ENCODE measurements around the gene LGR6. TPM values are rescaled to one million over a fixed set of nuclear protein-coding genes. Genes with fewer than 3 reads are reported as not detected.
A peak's percentile ranks its signal among the peaks of the same experiment; 100 is the strongest.

Gene LGR6
- total and polyA plus RNA-seq, 7 experiments from 2014 or later: 0.16 to 5.8 (median 0.33) TPM; not detected in 1

DNA sequence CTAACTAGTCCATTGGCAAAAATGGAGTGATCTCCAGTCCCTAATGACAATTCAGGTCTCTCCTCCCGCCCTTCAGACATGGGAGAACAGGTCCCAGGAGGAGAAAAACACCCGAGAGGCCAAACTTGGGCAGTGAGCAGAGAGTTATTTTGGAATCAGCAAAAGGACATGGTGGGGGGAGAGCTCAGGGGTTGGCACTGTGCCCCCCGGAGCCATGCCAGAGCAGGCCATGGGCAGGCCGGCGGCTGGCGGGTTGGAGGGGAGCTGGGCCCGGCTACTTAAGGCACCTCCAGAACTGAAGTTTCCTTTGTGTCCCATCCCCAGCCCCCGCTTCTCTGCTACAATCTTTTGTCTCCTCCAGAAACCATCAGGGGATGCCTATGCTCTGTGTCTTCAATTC lies 7.1 kb downstream of the LGR6 start:
- H3K36me3 Mint-ChIP-seq: no peaks in the 10 kb centered on the region
- CTCF ChIA-PET: interaction anchor here (0.6 to 2.0 kb wide), 3 partner anchors 16 to 102 kb away, joined by 3 to 5 read pairs (median 3); partner anchors contain the start of gene PTPN7
- intact Hi-C loops (cut with micrococcal nuclease): no loop called here
- no peaks in the 10 kb centered on the region for H3K9me3 Mint-ChIP-seq
- H3K4me1 ChIP-seq (ENCODE audit: control insufficient read depth in 2 of 2, insufficient read depth in 2 of 2, low read length in 2 of 2): peaks cover 6 to 59% of the 10 kb centered on the region in 2 donors
- no peak overlapping the region for H3K27ac Mint-ChIP-seq
- peaks cover 9 to 59% (median 31%) of the 10 kb centered on the region in 7 donors for H3K4me1 Mint-ChIP-seq
- H3K27me3 Mint-ChIP-seq: peaks cover 1 to 32% (median 5%) of the 10 kb centered on the region in 5 donors
- ATAC-seq (no peak), DNase-seq (no peak)
- no peak overlapping the region for H3K4me3 ChIP-seq (ENCODE audit: low read length)
- H3K4me3 Mint-ChIP-seq: peak overlapping the region in 1 of 10 donors; percentile 17
- H3K36me3 ChIP-seq (ENCODE audit: control insufficient read depth in 2 of 3, insufficient read depth in 3 of 3, low read length in 3 of 3): no peaks in the 10 kb centered on the region
- no peak overlapping the region for H3K27ac ChIP-seq (ENCODE audit: low read depth, low read length)
- POLR2A ChIA-PET: no interaction called here
- no peaks in the 10 kb centered on the region for H3K9me3 ChIP-seq (ENCODE audit: control insufficient read depth in 2 of 3, low read length in 3 of 3)
- no peaks in the 10 kb centered on the region for H3K27me3 ChIP-seq (ENCODE audit: control insufficient read depth in 2 of 2, insufficient read depth in 2 of 2, low read length in 2 of 2)

DNA sequence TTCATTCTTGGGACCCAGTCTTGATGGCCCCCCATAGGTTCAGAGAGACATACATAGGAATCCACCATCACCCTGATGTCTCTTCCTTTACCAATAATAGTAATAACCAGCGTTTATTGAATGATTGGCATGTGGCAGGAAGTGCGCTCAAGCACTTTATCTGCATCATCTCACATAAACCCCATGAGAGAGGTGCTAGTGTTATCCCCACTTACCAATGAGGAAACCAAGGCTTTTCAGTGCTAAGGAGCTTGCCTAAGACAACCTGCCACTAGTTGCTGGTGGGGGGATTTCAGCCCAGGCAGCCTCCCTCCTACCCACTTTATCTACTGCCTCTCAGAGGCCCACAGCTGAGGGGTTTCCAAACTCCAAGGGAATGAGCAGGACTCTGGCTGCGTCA lies 7.7 kb downstream of the LGR6 start:
- peaks cover 9 to 59% (median 31%) of the 10 kb centered on the region in 7 donors for H3K4me1 Mint-ChIP-seq
- peak overlapping the region in 1 of 10 donors; percentile 17 for H3K4me3 Mint-ChIP-seq
- Histone ChIP-seq H3K27ac (ENCODE audit: low read depth, low read length) (no peak overlapping the region), H3K4me1 (ENCODE audit: control insufficient read depth in 2 of 2, insufficient read depth in 2 of 2, low read length in 2 of 2) (peaks cover 6 to 59% of the 10 kb centered on the region in 2 donors), H3K9me3 (ENCODE audit: control insufficient read depth in 2 of 3, low read length in 3 of 3) (no peaks in the 10 kb centered on the region), H3K4me3 (ENCODE audit: low read length) (no peak overlapping the region), H3K36me3 (ENCODE audit: control insufficient read depth in 2 of 3, insufficient read depth in 3 of 3, low read length in 3 of 3) (no peaks in the 10 kb centered on the region), H3K27me3 (ENCODE audit: control insufficient read depth in 2 of 2, insufficient read depth in 2 of 2, low read length in 2 of 2) (no peaks in the 10 kb centered on the region)
- H3K27ac Mint-ChIP-seq: peak overlapping the region in 4 of 9 donors; percentile 1 to 39 (median 26)
- H3K9me3 Mint-ChIP-seq: no peaks in the 10 kb centered on the region
- ChIA-PET POLR2A (no interaction called here), CTCF (interaction anchor here (2.0 kb wide), 1 partner anchor 17 kb away, joined by 5 read pairs; no protein-coding TSS in a partner anchor)
- DNase-seq (no peak), ATAC-seq (peak; percentile 38)
- H3K27me3 Mint-ChIP-seq: peaks cover 0 to 27% (median 0%) of the 10 kb centered on the region in 5 donors
- intact Hi-C loops (cut with micrococcal nuclease): no loop called here
- H3K36me3 Mint-ChIP-seq: no peaks in the 10 kb centered on the region

DNA sequence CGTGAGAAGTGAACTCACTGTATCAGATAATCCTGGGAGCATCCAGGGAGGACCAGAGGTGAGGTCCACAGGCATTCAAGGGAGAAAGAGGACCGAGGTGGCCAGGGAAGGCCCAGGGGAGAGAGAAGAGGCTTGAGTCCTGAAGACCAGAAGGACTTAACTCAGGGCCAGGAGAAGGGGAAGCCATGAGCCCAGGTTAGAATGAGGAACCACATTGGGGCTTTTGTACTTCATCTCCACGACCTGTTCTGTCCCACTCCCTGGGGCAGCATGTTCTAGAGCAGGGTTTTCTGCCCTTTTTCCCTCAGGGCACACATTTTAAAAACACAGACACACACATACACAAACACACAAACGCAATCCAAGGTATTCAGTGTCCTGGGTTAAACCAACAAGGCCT lies 8.4 kb downstream of the LGR6 start:
- CTCF ChIA-PET: no interaction called here

DNA sequence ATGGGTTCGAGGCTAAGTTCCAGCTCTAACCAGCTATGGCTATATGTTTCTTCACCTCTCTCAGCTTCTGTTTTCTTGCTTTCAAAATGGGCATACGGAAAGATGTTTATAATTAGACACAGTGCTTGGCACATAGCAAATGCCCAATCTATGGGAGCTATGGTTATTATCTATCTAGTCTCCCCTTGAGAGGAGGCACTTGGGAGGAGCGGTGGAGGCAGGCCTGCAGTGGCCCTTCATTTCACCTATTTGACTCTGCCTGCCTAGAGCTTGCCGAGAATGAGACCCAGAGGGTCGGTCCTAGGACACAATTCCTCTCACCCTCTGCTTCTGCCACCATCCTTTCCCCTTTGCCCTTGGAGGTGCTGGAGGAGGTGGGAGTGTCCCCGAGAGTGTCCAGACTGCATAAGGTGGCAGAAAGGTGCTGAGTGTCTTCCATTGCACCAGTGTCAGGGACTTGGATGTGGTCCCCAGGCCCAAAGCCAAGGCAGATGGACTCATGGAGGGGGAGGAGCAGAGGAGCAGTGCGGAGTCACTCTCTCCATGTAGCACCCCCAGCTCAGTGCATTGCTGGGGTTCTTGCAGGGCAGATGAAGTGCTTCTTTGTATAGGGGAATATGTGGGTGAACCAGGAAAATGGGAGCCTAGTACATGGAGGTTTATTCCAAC lies 9.0 kb downstream of the LGR6 start:
- no peaks in the 10 kb centered on the region for H3K9me3 Mint-ChIP-seq
- no peaks in the 10 kb centered on the region for H3K27me3 ChIP-seq (ENCODE audit: control insufficient read depth in 2 of 2, insufficient read depth in 2 of 2, low read length in 2 of 2)
- no peaks in the 10 kb centered on the region for H3K9me3 ChIP-seq (ENCODE audit: control insufficient read depth in 2 of 3, low read length in 3 of 3)
- H3K27ac Mint-ChIP-seq: no peak overlapping the region
- H3K36me3 ChIP-seq (ENCODE audit: control insufficient read depth in 2 of 3, insufficient read depth in 3 of 3, low read length in 3 of 3): no peaks in the 10 kb centered on the region
- H3K27ac ChIP-seq (ENCODE audit: low read depth, low read length): no peak overlapping the region
- H3K4me3 ChIP-seq (ENCODE audit: low read length): no peak overlapping the region
- peaks cover 6 to 51% of the 10 kb centered on the region in 2 donors for H3K4me1 ChIP-seq (ENCODE audit: control insufficient read depth in 2 of 2, insufficient read depth in 2 of 2, low read length in 2 of 2)
- ATAC-seq (no peak), DNase-seq (no peak)
- no peaks in the 10 kb centered on the region for H3K36me3 Mint-ChIP-seq
- CTCF ChIA-PET: no interaction called here
- intact Hi-C loops (cut with micrococcal nuclease): no loop called here
- peaks cover 0 to 17% (median 0%) of the 10 kb centered on the region in 5 donors for H3K27me3 Mint-ChIP-seq
- POLR2A ChIA-PET: interaction anchor here (0.8 kb wide), 1 partner anchor 8 kb away, joined by 3 read pairs; no protein-coding TSS in a partner anchor
- H3K4me1 Mint-ChIP-seq: peaks cover 9 to 50% (median 31%) of the 10 kb centered on the region in 7 donors
- H3K4me3 Mint-ChIP-seq: no peak overlapping the region

More for the DNA sequence above, 8.4 kb downstream of the LGR6 start:
- ATAC-seq: no peak
- Histone ChIP-seq H3K27ac (ENCODE audit: low read depth, low read length) (no peak overlapping the region), H3K4me1 (ENCODE audit: control insufficient read depth in 2 of 2, insufficient read depth in 2 of 2, low read length in 2 of 2) (peaks cover 6 to 53% of the 10 kb centered on the region in 2 donors), H3K27me3 (ENCODE audit: control insufficient read depth in 2 of 2, insufficient read depth in 2 of 2, low read length in 2 of 2) (no peaks in the 10 kb centered on the region), H3K9me3 (ENCODE audit: control insufficient read depth in 2 of 3, low read length in 3 of 3) (no peaks in the 10 kb centered on the region), H3K36me3 (ENCODE audit: control insufficient read depth in 2 of 3, insufficient read depth in 3 of 3, low read length in 3 of 3) (no peaks in the 10 kb centered on the region), H3K4me3 (ENCODE audit: low read length) (no peak overlapping the region)
- H3K9me3 Mint-ChIP-seq: no peaks in the 10 kb centered on the region
- no peak overlapping the region for H3K4me3 Mint-ChIP-seq
- no peak for DNase-seq
- H3K27me3 Mint-ChIP-seq: peaks cover 0 to 21% (median 0%) of the 10 kb centered on the region in 5 donors
- intact Hi-C loops (cut with micrococcal nuclease): no loop called here
- POLR2A ChIA-PET: interaction anchor here (0.8 kb wide), 1 partner anchor 9 kb away, joined by 3 read pairs; no protein-coding TSS in a partner anchor
- peak overlapping the region in 3 of 9 donors; percentile 1 to 35 (median 17) for H3K27ac Mint-ChIP-seq
- H3K36me3 Mint-ChIP-seq: no peaks in the 10 kb centered on the region
- peaks cover 9 to 56% (median 31%) of the 10 kb centered on the region in 7 donors for H3K4me1 Mint-ChIP-seq

DNA sequence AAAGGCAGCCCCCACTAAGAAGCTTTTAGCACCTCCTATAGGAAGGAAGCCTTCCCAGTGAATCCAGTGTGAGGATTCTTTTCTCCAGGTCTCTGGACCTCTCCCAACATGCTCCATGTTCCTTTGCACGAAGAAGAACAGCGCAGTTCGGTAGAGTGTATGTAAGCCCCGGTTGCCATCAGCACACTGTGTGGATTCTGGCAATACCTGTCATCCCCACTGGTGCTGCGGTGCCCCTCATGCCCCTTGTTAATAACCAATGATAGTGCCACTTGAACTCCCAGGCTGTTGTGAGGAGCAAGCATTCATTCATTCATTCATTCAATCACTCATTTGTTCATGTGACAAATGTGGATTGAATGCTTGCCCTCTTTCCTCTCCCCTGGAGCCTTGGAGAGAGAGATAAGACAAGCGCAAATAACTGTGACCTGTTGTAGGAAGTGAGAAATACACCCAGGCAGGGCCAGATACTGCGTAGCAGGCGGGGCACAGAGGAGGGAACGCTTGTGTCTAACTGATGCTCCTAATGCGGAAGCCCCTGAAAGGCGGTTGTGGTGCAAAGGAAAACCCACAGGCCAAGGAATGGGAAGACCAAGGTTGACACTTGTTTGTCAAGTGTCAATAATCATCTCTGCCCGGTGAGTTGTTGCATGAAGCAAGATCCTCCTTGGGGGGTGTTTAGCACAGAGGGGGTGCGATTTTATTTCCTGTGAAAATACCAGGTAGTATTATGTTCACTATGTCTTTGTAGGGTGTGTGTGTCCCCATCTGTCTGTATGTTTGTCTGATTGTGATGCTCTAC lies 9.8 kb downstream of the LGR6 start:
- ATAC-seq (peak; percentile 68), DNase-seq (no peak)
- ChIA-PET CTCF (interaction anchor here (0.7 kb wide), 1 partner anchor 24 kb away, joined by 3 read pairs; no protein-coding TSS in a partner anchor), POLR2A (no interaction called here)
- Mint-ChIP-seq H3K9me3 (no peaks in the 10 kb centered on the region), H3K4me3 (no peak overlapping the region), H3K27ac (no peak overlapping the region), H3K27me3 (peaks cover 0 to 17% (median 0%) of the 10 kb centered on the region in 5 donors), H3K36me3 (no peaks in the 10 kb centered on the region), H3K4me1 (peaks cover 6 to 42% (median 24%) of the 10 kb centered on the region in 7 donors)
- Histone ChIP-seq H3K9me3 (ENCODE audit: control insufficient read depth in 2 of 3, low read length in 3 of 3) (no peaks in the 10 kb centered on the region), H3K4me1 (ENCODE audit: control insufficient read depth in 2 of 2, insufficient read depth in 2 of 2, low read length in 2 of 2) (peaks cover 6 to 48% of the 10 kb centered on the region in 2 donors), H3K36me3 (ENCODE audit: control insufficient read depth in 2 of 3, insufficient read depth in 3 of 3, low read length in 3 of 3) (no peaks in the 10 kb centered on the region), H3K27me3 (ENCODE audit: control insufficient read depth in 2 of 2, insufficient read depth in 2 of 2, low read length in 2 of 2) (no peaks in the 10 kb centered on the region), H3K27ac (ENCODE audit: low read depth, low read length) (no peak overlapping the region), H3K4me3 (ENCODE audit: low read length) (no peak overlapping the region)
- intact Hi-C loops (cut with micrococcal nuclease): no loop called here

DNA sequence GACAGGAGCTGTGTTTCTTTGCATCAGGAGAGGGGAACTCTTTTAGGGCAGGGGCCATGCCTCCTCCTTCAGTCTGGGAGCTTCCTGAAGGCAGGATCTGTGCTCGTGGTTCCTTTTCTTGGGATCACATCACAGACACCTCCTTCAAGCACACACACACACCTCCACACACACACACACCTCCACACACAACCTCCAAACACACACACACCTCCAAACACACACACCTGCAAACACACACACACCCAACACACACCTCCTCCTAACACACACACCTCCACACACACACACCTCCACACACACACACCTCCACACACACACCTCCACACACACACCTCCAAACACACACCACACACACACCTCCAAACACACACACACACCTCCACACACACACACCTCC lies 10.5 kb downstream of the LGR6 start:
- H3K36me3 Mint-ChIP-seq: no peaks in the 10 kb centered on the region
- H3K27ac Mint-ChIP-seq: no peak overlapping the region
- Histone ChIP-seq H3K9me3 (ENCODE audit: control insufficient read depth in 2 of 3, low read length in 3 of 3) (no peaks in the 10 kb centered on the region), H3K36me3 (ENCODE audit: control insufficient read depth in 2 of 3, insufficient read depth in 3 of 3, low read length in 3 of 3) (no peaks in the 10 kb centered on the region), H3K4me1 (ENCODE audit: control insufficient read depth in 2 of 2, insufficient read depth in 2 of 2, low read length in 2 of 2) (peaks cover 2 to 42% of the 10 kb centered on the region in 2 donors), H3K27ac (ENCODE audit: low read depth, low read length) (no peak overlapping the region), H3K4me3 (ENCODE audit: low read length) (no peak overlapping the region), H3K27me3 (ENCODE audit: control insufficient read depth in 2 of 2, insufficient read depth in 2 of 2, low read length in 2 of 2) (no peaks in the 10 kb centered on the region)
- H3K4me3 Mint-ChIP-seq: no peak overlapping the region
- H3K4me1 Mint-ChIP-seq: peaks cover 5 to 36% (median 18%) of the 10 kb centered on the region in 7 donors
- no peak for DNase-seq
- H3K9me3 Mint-ChIP-seq: no peaks in the 10 kb centered on the region
- intact Hi-C loops (cut with micrococcal nuclease): no loop called here
- ChIA-PET CTCF (interaction anchor here (0.7 kb wide), 1 partner anchor 24 kb away, joined by 3 read pairs; no protein-coding TSS in a partner anchor), POLR2A (no interaction called here)
- peaks cover 0 to 13% (median 0%) of the 10 kb centered on the region in 5 donors for H3K27me3 Mint-ChIP-seq
- no peak for ATAC-seq
